GM18517 (cell line): ENCODE measurements around the gene MTHFR.

Experiments used
- ATAC-seq: cut with Tn5 transposase; IDR thresholded peaks from one replicate; pipeline ENCODE4 v1.9.1; 2021; ENCODE audit warnings: mild to moderate bottlenecking, moderate library complexity; ENCODE audit not compliant: unreplicated experiment

Gene MTHFR

GRCh38 chr1:11783556-11783955 lies 22.2 kb downstream of the MTHFR start:
- no peak for ATAC-seq

- ATAC-seq = no peak
Measured at GRCh38 chr1:11782127-11782708, 23.5 kb downstream of the MTHFR start.

- no peak for ATAC-seq
Measured at GRCh38 chr1:11781297-11781696, 24.5 kb downstream of the MTHFR start.

- ATAC-seq = no peak
Measured at GRCh38 chr1:11780380-11781147, 25.2 kb downstream of the MTHFR start.

GRCh38 chr1:11779715-11780379 lies 25.9 kb downstream of the MTHFR start:
- no peak for ATAC-seq

- no peak for ATAC-seq
Measured at GRCh38 chr1:11778844-11779623, 26.7 kb downstream of the MTHFR start.

GRCh38 chr1:11778336-11778735 lies 27.4 kb downstream of the MTHFR start:
- no peak for ATAC-seq

GRCh38 chr1:11777658-11778322 lies 28.0 kb downstream of the MTHFR start:
- no peak for ATAC-seq

- no peak for ATAC-seq
Measured at GRCh38 chr1:11774753-11775152, 31.0 kb downstream of the MTHFR start.

GRCh38 chr1:11772458-11772857 lies 33.3 kb downstream of the MTHFR start:
- ATAC-seq = no peak

GRCh38 chr1:11771481-11772043 lies 34.2 kb downstream of the MTHFR start:
- no peak for ATAC-seq

GRCh38 chr1:11770011-11770410 lies 35.8 kb downstream of the MTHFR start:
- ATAC-seq = no peak

- no peak for ATAC-seq
Measured at GRCh38 chr1:11769274-11769673, 36.5 kb downstream of the MTHFR start.

- no peak for ATAC-seq
Measured at GRCh38 chr1:11768821-11769220, 36.9 kb downstream of the MTHFR start.

GRCh38 chr1:11767922-11768704 lies 37.7 kb downstream of the MTHFR start:
- no peak for ATAC-seq

GRCh38 chr1:11766429-11766776 lies 39.4 kb downstream of the MTHFR start:
- no peak for ATAC-seq

GRCh38 chr1:11765661-11766428 lies 39.9 kb downstream of the MTHFR start:
- ATAC-seq = no peak

- no peak for ATAC-seq
Measured at GRCh38 chr1:11764519-11764918, 41.2 kb downstream of the MTHFR start.

- no peak for ATAC-seq
Measured at GRCh38 chr1:11764115-11764514, 41.6 kb downstream of the MTHFR start.
